Stimulated activated naive CD8-positive, alpha-beta T cell treated with anti-CD3 and anti-CD28 coated beads, Interleukin-15, Interleukin-2, amounts not matched to agents 100 ng/mL and 50 ng/mL, for 24 hours (primary cell): ENCODE results near the gene TEX30.
"Not testable (repeated sequence)": the region's sequence is repeated elsewhere in the genome, so short reads cannot be mapped to it uniquely, and the experiment has no call there.

Experiments
- H3K27ac Mint-ChIP-seq: one replicate; pipeline ENCODE4 v1.8.0; 2021; ENCODE audit warnings: mild to moderate bottlenecking, mixed read lengths
- H3K27me3 Mint-ChIP-seq: one replicate; pipeline ENCODE4 v1.8.0; 2021; ENCODE audit warnings: mixed read lengths
- H3K36me3 Mint-ChIP-seq: one replicate; pipeline ENCODE4 v1.8.0; 2021; ENCODE audit warnings: low read depth, mixed read lengths
- H3K4me1 Mint-ChIP-seq: one replicate; pipeline ENCODE4 v1.8.0; 2021; ENCODE audit warnings: low read depth, mixed read lengths
- H3K4me3 Mint-ChIP-seq: one replicate; pipeline ENCODE4 v1.8.0; 2021; ENCODE audit warnings: mild to moderate bottlenecking, mixed read lengths
- H3K9me3 Mint-ChIP-seq: one replicate; pipeline ENCODE4 v1.8.0; 2021; ENCODE audit warnings: mixed read lengths

TEX30 gene

GRCh38 chr13:102793611-102794355, 20.2 kb upstream of the TEX30 start:
- Mint-ChIP-seq H3K9me3 (no peaks in the 10 kb centered on the region), H3K4me3 (no peak overlapping the region), H3K36me3 (peaks cover 22% of the 10 kb centered on the region), H3K4me1 (peaks cover 9% of the 10 kb centered on the region), H3K27me3 (peaks cover 14% of the 10 kb centered on the region), H3K27ac (no peak overlapping the region)

GRCh38 chr13:102792396-102792795, 18.8 kb upstream of the TEX30 start:
- no peaks in the 10 kb centered on the region for H3K4me1 Mint-ChIP-seq
- H3K36me3 Mint-ChIP-seq = peaks cover 30% of the 10 kb centered on the region
- H3K4me3 Mint-ChIP-seq = no peak overlapping the region
- peaks cover 10% of the 10 kb centered on the region for H3K27me3 Mint-ChIP-seq
- no peaks in the 10 kb centered on the region for H3K9me3 Mint-ChIP-seq
- H3K27ac Mint-ChIP-seq = no peak overlapping the region

GRCh38 chr13:102788683-102789082, 15.1 kb upstream of the TEX30 start:
- peaks cover 44% of the 10 kb centered on the region for H3K36me3 Mint-ChIP-seq
- H3K4me3 Mint-ChIP-seq = no peak overlapping the region

GRCh38 chr13:102784483-102784882, 10.9 kb upstream of the TEX30 start:
- no peak overlapping the region for H3K27ac Mint-ChIP-seq
- H3K4me3 Mint-ChIP-seq = no peak overlapping the region
- H3K4me1 Mint-ChIP-seq = peaks cover 26% of the 10 kb centered on the region
- no peaks in the 10 kb centered on the region for H3K27me3 Mint-ChIP-seq
- H3K36me3 Mint-ChIP-seq = peaks cover 61% of the 10 kb centered on the region
- H3K9me3 Mint-ChIP-seq = peaks cover 9% of the 10 kb centered on the region

More at GRCh38 chr13:102788683-102789082, 15.1 kb upstream of the TEX30 start:
- no peaks in the 10 kb centered on the region for H3K27me3 Mint-ChIP-seq
- H3K9me3 Mint-ChIP-seq = no peaks in the 10 kb centered on the region
- no peak overlapping the region for H3K27ac Mint-ChIP-seq
- H3K4me1 Mint-ChIP-seq = peaks cover 8% of the 10 kb centered on the region

GRCh38 chr13:102781591-102781990, 8.0 kb upstream of the TEX30 start:
- peaks cover 39% of the 10 kb centered on the region for H3K4me1 Mint-ChIP-seq
- peaks cover 9% of the 10 kb centered on the region for H3K9me3 Mint-ChIP-seq
- H3K27me3 Mint-ChIP-seq = no peaks in the 10 kb centered on the region
- peaks cover 45% of the 10 kb centered on the region for H3K36me3 Mint-ChIP-seq
- no peak overlapping the region for H3K4me3 Mint-ChIP-seq
- no peak overlapping the region for H3K27ac Mint-ChIP-seq

GRCh38 chr13:102780656-102781055, 7.1 kb upstream of the TEX30 start:
- not testable (repeated sequence) for H3K9me3 Mint-ChIP-seq, H3K27me3 Mint-ChIP-seq
- peak overlapping the region; percentile 33 for H3K4me3 Mint-ChIP-seq
- peaks cover 42% of the 10 kb centered on the region for H3K36me3 Mint-ChIP-seq
- peaks cover 36% of the 10 kb centered on the region for H3K4me1 Mint-ChIP-seq
- peak overlapping the region; percentile 96 for H3K27ac Mint-ChIP-seq

GRCh38 chr13:102779436-102780159, 6.0 kb upstream of the TEX30 start:
- H3K4me3 Mint-ChIP-seq = peak overlapping the region; percentile 59
- peaks cover 39% of the 10 kb centered on the region for H3K4me1 Mint-ChIP-seq
- peaks cover 38% of the 10 kb centered on the region for H3K36me3 Mint-ChIP-seq
- no peaks in the 10 kb centered on the region for H3K27me3 Mint-ChIP-seq
- peaks cover 9% of the 10 kb centered on the region for H3K9me3 Mint-ChIP-seq
- H3K27ac Mint-ChIP-seq = peak overlapping the region; percentile 96

GRCh38 chr13:102777736-102778135, 4.2 kb upstream of the TEX30 start:
- peaks cover 26% of the 10 kb centered on the region for H3K36me3 Mint-ChIP-seq
- no peak overlapping the region for H3K4me3 Mint-ChIP-seq
- no peak overlapping the region for H3K27ac Mint-ChIP-seq
- peaks cover 53% of the 10 kb centered on the region for H3K4me1 Mint-ChIP-seq
- H3K27me3 Mint-ChIP-seq = no peaks in the 10 kb centered on the region
- peaks cover 9% of the 10 kb centered on the region for H3K9me3 Mint-ChIP-seq

- Mint-ChIP-seq H3K27me3 (no peaks in the 10 kb centered on the region), H3K9me3 (peaks cover 3% of the 10 kb centered on the region), H3K36me3 (peaks cover 24% of the 10 kb centered on the region), H3K4me3 (no peak overlapping the region), H3K4me1 (peaks cover 65% of the 10 kb centered on the region), H3K27ac (no peak overlapping the region)
Observed at GRCh38 chr13:102776271-102776670, 2.7 kb upstream of the TEX30 start.

- Mint-ChIP-seq H3K4me1 (peaks cover 65% of the 10 kb centered on the region), H3K4me3 (peak overlapping the region; percentile 91), H3K36me3 (peaks cover 22% of the 10 kb centered on the region), H3K27ac (peak overlapping the region; percentile 94), H3K9me3 (no peaks in the 10 kb centered on the region), H3K27me3 (no peaks in the 10 kb centered on the region)
Observed at GRCh38 chr13:102774591-102775520, 1.3 kb upstream of the TEX30 start.

GRCh38 chr13:102774214-102774568, 605 bp upstream of the TEX30 start:
- Mint-ChIP-seq H3K27me3 (no peaks in the 10 kb centered on the region), H3K4me1 (peaks cover 62% of the 10 kb centered on the region), H3K27ac (peak overlapping the region; percentile 94), H3K9me3 (no peaks in the 10 kb centered on the region), H3K36me3 (peaks cover 25% of the 10 kb centered on the region), H3K4me3 (peak overlapping the region; percentile 91)

- Mint-ChIP-seq H3K4me1 (peaks cover 52% of the 10 kb centered on the region), H3K27me3 (no peaks in the 10 kb centered on the region), H3K9me3 (no peaks in the 10 kb centered on the region), H3K27ac (peak overlapping the region; percentile 90), H3K36me3 (peaks cover 30% of the 10 kb centered on the region), H3K4me3 (peak overlapping the region; percentile 91)
Observed at GRCh38 chr13:102772042-102772425, 1.6 kb downstream of the TEX30 start.

GRCh38 chr13:102771298-102772041, 2.1 kb downstream of the TEX30 start:
- Mint-ChIP-seq H3K27me3 (no peaks in the 10 kb centered on the region), H3K36me3 (peaks cover 36% of the 10 kb centered on the region), H3K4me3 (peak overlapping the region; percentile 91), H3K4me1 (peaks cover 52% of the 10 kb centered on the region), H3K9me3 (no peaks in the 10 kb centered on the region), H3K27ac (no peak overlapping the region)

- Mint-ChIP-seq H3K4me1 (peaks cover 52% of the 10 kb centered on the region), H3K9me3 (no peaks in the 10 kb centered on the region), H3K36me3 (peaks cover 46% of the 10 kb centered on the region), H3K27me3 (no peaks in the 10 kb centered on the region), H3K27ac (no peak overlapping the region), H3K4me3 (peak overlapping the region; percentile 12)
Observed at GRCh38 chr13:102770435-102770834, 3.2 kb downstream of the TEX30 start.
